Measurements from ENCODE around the gene GPR4. TPM values are rescaled to one million over a fixed set of nuclear protein-coding genes. Genes with fewer than 3 reads are reported as not detected.
A peak's percentile ranks its signal among the peaks of the same experiment; 100 is the strongest.

Gene GPR4
- total RNA-seq, 1 donor from 2014 or later = 0.30 TPM

DNA sequence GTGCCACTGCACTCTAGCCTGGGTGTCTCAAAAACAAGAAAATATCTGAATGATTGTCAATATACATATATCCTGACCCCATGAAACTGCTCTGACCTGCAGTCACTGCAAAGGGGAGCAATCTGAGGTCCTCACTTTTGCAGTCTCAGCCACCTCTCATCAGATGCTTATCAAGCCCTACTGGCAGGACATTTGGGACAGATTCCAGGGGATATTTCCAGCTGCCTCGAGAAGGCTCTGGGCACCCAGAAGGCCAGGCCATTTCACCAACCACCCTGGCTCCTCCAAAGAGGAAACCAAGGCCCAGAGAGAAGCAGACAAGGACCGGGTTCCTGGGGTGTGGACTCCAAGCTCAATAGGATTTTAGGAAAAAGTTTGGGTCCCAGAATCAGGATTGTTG, 34.9 kb upstream of the GPR4 start:
- Histone ChIP-seq H3K36me3 (ENCODE audit: insufficient read depth, low read length) (no peaks in the 10 kb centered on the region), H3K9ac (ENCODE audit: low read length) (no peak overlapping the region), H3K9me3 (ENCODE audit: insufficient read depth, low read depth, low read length) (no peaks in the 10 kb centered on the region), H3K4me2 (ENCODE audit: low read length) (no peak overlapping the region), H2AFZ (ENCODE audit: low read depth, low read length) (no peak overlapping the region), H3K27ac (ENCODE audit: low read depth, low read length) (no peak overlapping the region), H3K4me1 (ENCODE audit: insufficient read depth, low read length) (peaks cover 23% of the 10 kb centered on the region), H3K27me3 (ENCODE audit: insufficient read depth, low read length) (no peaks in the 10 kb centered on the region), H4K20me1 (ENCODE audit: insufficient read depth, low read length) (no peaks in the 10 kb centered on the region), H3K79me2 (ENCODE audit: insufficient read depth, low read length) (peaks cover 8% of the 10 kb centered on the region), H3K4me3 (ENCODE audit: insufficient read depth, low read depth, low read length) (no peak overlapping the region)
- Mint-ChIP-seq H3K4me1 (ENCODE audit: low read depth, unreplicated experiment) (peaks cover 15% of the 10 kb centered on the region), H3K27me3 (ENCODE audit: low read depth, unreplicated experiment) (no peaks in the 10 kb centered on the region), H3K4me3 (ENCODE audit: unreplicated experiment) (no peak overlapping the region), H3K9me3 (ENCODE audit: unreplicated experiment) (no peaks in the 10 kb centered on the region), H3K36me3 (ENCODE audit: low read depth, unreplicated experiment) (peaks cover 6% of the 10 kb centered on the region), H3K27ac (ENCODE audit: unreplicated experiment) (no peak overlapping the region)
- FAIRE-seq (no peak), DNase-seq (ENCODE audit: low read depth) (no peak)
- TF ChIP-seq, protein P1, sequence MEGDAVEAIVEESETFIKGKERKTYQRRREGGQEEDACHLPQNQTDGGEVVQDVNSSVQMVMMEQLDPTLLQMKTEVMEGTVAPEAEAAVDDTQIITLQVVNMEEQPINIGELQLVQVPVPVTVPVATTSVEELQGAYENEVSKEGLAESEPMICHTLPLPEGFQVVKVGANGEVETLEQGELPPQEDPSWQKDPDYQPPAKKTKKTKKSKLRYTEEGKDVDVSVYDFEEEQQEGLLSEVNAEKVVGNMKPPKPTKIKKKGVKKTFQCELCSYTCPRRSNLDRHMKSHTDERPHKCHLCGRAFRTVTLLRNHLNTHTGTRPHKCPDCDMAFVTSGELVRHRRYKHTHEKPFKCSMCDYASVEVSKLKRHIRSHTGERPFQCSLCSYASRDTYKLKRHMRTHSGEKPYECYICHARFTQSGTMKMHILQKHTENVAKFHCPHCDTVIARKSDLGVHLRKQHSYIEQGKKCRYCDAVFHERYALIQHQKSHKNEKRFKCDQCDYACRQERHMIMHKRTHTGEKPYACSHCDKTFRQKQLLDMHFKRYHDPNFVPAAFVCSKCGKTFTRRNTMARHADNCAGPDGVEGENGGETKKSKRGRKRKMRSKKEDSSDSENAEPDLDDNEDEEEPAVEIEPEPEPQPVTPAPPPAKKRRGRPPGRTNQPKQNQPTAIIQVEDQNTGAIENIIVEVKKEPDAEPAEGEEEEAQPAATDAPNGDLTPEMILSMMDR (IDR thresholded peaks at IDR 0.05; ENCODE audit: insufficient read depth, low read depth, low read length) = no peak
- no peak for TF ChIP-seq EZH2 (IDR thresholded peaks at IDR 0.05; ENCODE audit: insufficient read depth, low read length)

- Histone ChIP-seq H3K4me2 (ENCODE audit: low read length) (no peak overlapping the region), H3K27me3 (ENCODE audit: insufficient read depth, low read length) (no peaks in the 10 kb centered on the region), H3K9ac (ENCODE audit: low read length) (no peak overlapping the region), H3K79me2 (ENCODE audit: insufficient read depth, low read length) (peaks cover 8% of the 10 kb centered on the region), H2AFZ (ENCODE audit: low read depth, low read length) (no peak overlapping the region), H3K4me3 (ENCODE audit: insufficient read depth, low read depth, low read length) (no peak overlapping the region), H3K36me3 (ENCODE audit: insufficient read depth, low read length) (no peaks in the 10 kb centered on the region), H3K9me3 (ENCODE audit: insufficient read depth, low read depth, low read length) (no peaks in the 10 kb centered on the region), H3K27ac (ENCODE audit: low read depth, low read length) (no peak overlapping the region), H3K4me1 (ENCODE audit: insufficient read depth, low read length) (peaks cover 20% of the 10 kb centered on the region), H4K20me1 (ENCODE audit: insufficient read depth, low read length) (no peaks in the 10 kb centered on the region)
- Mint-ChIP-seq H3K4me1 (ENCODE audit: low read depth, unreplicated experiment) (peaks cover 14% of the 10 kb centered on the region), H3K27me3 (ENCODE audit: low read depth, unreplicated experiment) (no peaks in the 10 kb centered on the region), H3K4me3 (ENCODE audit: unreplicated experiment) (no peak overlapping the region), H3K9me3 (ENCODE audit: unreplicated experiment) (no peaks in the 10 kb centered on the region), H3K27ac (ENCODE audit: unreplicated experiment) (no peak overlapping the region), H3K36me3 (ENCODE audit: low read depth, unreplicated experiment) (peaks cover 5% of the 10 kb centered on the region)
- DNase-seq (ENCODE audit: low read depth) (no peak), FAIRE-seq (no peak)
- TF ChIP-seq, protein P1 (IDR thresholded peaks at IDR 0.05; ENCODE audit: insufficient read depth, low read depth, low read length) = no peak
- TF ChIP-seq EZH2 (IDR thresholded peaks at IDR 0.05; ENCODE audit: insufficient read depth, low read length) = no peak
These were observed 34.3 kb upstream of the GPR4 start for GRCh38 chr19:45636275-45636674.

- no peak overlapping the region for H3K4me3 ChIP-seq (ENCODE audit: insufficient read depth, low read depth, low read length)
- peaks cover 10% of the 10 kb centered on the region for H3K4me1 ChIP-seq (ENCODE audit: insufficient read depth, low read length)
- no peaks in the 10 kb centered on the region for H3K79me2 ChIP-seq (ENCODE audit: insufficient read depth, low read length)
- no peak overlapping the region for H2AFZ ChIP-seq (ENCODE audit: low read depth, low read length)
- H3K9me3 ChIP-seq (ENCODE audit: insufficient read depth, low read depth, low read length) = no peaks in the 10 kb centered on the region
- DNase-seq (ENCODE audit: low read depth) = peak; percentile 87
- Mint-ChIP-seq H3K36me3 (ENCODE audit: low read depth, unreplicated experiment) (peaks cover 2% of the 10 kb centered on the region), H3K27me3 (ENCODE audit: low read depth, unreplicated experiment) (no peaks in the 10 kb centered on the region), H3K27ac (ENCODE audit: unreplicated experiment) (peak overlapping the region; percentile 84), H3K4me3 (ENCODE audit: unreplicated experiment) (peak overlapping the region; percentile 45), H3K4me1 (ENCODE audit: low read depth, unreplicated experiment) (peaks cover 5% of the 10 kb centered on the region), H3K9me3 (ENCODE audit: unreplicated experiment) (no peaks in the 10 kb centered on the region)
- no peak for TF ChIP-seq EZH2 (IDR thresholded peaks at IDR 0.05; ENCODE audit: insufficient read depth, low read length)
- TF ChIP-seq, protein P1 (IDR thresholded peaks at IDR 0.05; ENCODE audit: insufficient read depth, low read depth, low read length) = no peak
- H3K27ac ChIP-seq (ENCODE audit: low read depth, low read length) = peak overlapping the region; percentile 70
- FAIRE-seq = no peak
- no peaks in the 10 kb centered on the region for H3K27me3 ChIP-seq (ENCODE audit: insufficient read depth, low read length)
- H3K4me2 ChIP-seq (ENCODE audit: low read length) = peak overlapping the region; percentile 9
- H4K20me1 ChIP-seq (ENCODE audit: insufficient read depth, low read length) = no peaks in the 10 kb centered on the region
- H3K9ac ChIP-seq (ENCODE audit: low read length) = peak overlapping the region; percentile 3
- H3K36me3 ChIP-seq (ENCODE audit: insufficient read depth, low read length) = no peaks in the 10 kb centered on the region
These were observed 30.6 kb upstream of the GPR4 start for GRCh38 chr19:45632468-45633196.

Data from astrocyte (in vitro differentiated cells and primary cell).